ENCODE results near the gene NUP188. TPM values are rescaled to one million over a fixed set of nuclear protein-coding genes. Genes with fewer than 3 reads are reported as not detected.
"Not testable (repeated sequence)": the region's sequence is repeated elsewhere in the genome, so short reads cannot be mapped to it uniquely, and the experiment has no call there.

Gene NUP188
- total and polyA plus RNA-seq, 2 experiments from 2014 or later, result 28.1 TPM

- Histone ChIP-seq H3K4me3 (no peak overlapping the region), H3K36me3 (replicated peaks; ENCODE audit: insufficient read depth, low read depth) (no peaks in the 10 kb centered on the region), H3K9me3 (ENCODE audit: low read depth) (no peaks in the 10 kb centered on the region), H3K4me2 (no peak overlapping the region), H4K20me1 (ENCODE audit: insufficient read depth, poor library complexity, severe bottlenecking) (no peaks in the 10 kb centered on the region), H3K9me2 (replicated peaks; ENCODE audit: insufficient read depth) (no peaks in the 10 kb centered on the region), H3K79me2 (peaks cover 6% of the 10 kb centered on the region), H3K27ac (no peak overlapping the region), H3K4me1 (ENCODE audit: insufficient read depth) (peaks cover 8% of the 10 kb centered on the region), H3K27me3 (no peaks in the 10 kb centered on the region), H2AFZ (no peak overlapping the region)
- no peak for DNase-seq (ENCODE audit: low spot score)
- WGBS (ENCODE audit: low lambda C conversion rate, missing lambda C conversion rate), result 80% methylated on average over 15 of the region's 15 CpGs
- TF ChIP-seq EZH2 (IDR thresholded peaks at IDR 0.05; ENCODE audit: borderline replicate concordance) (no peak), EZH2phosphoT487 (IDR thresholded peaks at IDR 0.05; ENCODE audit: low read depth, severe bottlenecking, unreplicated experiment) (no peak)
- TF ChIP-seq, protein P1, sequence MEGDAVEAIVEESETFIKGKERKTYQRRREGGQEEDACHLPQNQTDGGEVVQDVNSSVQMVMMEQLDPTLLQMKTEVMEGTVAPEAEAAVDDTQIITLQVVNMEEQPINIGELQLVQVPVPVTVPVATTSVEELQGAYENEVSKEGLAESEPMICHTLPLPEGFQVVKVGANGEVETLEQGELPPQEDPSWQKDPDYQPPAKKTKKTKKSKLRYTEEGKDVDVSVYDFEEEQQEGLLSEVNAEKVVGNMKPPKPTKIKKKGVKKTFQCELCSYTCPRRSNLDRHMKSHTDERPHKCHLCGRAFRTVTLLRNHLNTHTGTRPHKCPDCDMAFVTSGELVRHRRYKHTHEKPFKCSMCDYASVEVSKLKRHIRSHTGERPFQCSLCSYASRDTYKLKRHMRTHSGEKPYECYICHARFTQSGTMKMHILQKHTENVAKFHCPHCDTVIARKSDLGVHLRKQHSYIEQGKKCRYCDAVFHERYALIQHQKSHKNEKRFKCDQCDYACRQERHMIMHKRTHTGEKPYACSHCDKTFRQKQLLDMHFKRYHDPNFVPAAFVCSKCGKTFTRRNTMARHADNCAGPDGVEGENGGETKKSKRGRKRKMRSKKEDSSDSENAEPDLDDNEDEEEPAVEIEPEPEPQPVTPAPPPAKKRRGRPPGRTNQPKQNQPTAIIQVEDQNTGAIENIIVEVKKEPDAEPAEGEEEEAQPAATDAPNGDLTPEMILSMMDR (IDR thresholded peaks at IDR 0.05; ENCODE audit: poor library complexity), result no peak
These were observed 7.1 kb upstream of the NUP188 start for GRCh38 chr9:128940271-128940921.

GRCh38 chr9:128940946-128941755 is 6.3 kb upstream of the NUP188 start:
- Histone ChIP-seq H3K4me2 (no peak overlapping the region), H4K20me1 (ENCODE audit: insufficient read depth, poor library complexity, severe bottlenecking) (no peaks in the 10 kb centered on the region), H3K36me3 (replicated peaks; ENCODE audit: insufficient read depth, low read depth) (no peaks in the 10 kb centered on the region), H3K4me3 (no peak overlapping the region), H3K79me2 (peaks cover 13% of the 10 kb centered on the region), H3K9me2 (replicated peaks; ENCODE audit: insufficient read depth) (no peaks in the 10 kb centered on the region), H3K4me1 (ENCODE audit: insufficient read depth) (peaks cover 9% of the 10 kb centered on the region), H2AFZ (no peak overlapping the region), H3K27ac (no peak overlapping the region), H3K9me3 (ENCODE audit: low read depth) (no peaks in the 10 kb centered on the region), H3K27me3 (no peaks in the 10 kb centered on the region)
- DNase-seq (ENCODE audit: low spot score), result no peak
- TF ChIP-seq, protein P1 (IDR thresholded peaks at IDR 0.05; ENCODE audit: poor library complexity), result no peak
- TF ChIP-seq EZH2 (IDR thresholded peaks at IDR 0.05; ENCODE audit: borderline replicate concordance) (no peak), EZH2phosphoT487 (IDR thresholded peaks at IDR 0.05; ENCODE audit: low read depth, severe bottlenecking, unreplicated experiment) (no peak)
- 91% methylated on average over 12 of the region's 12 CpGs for WGBS (ENCODE audit: low lambda C conversion rate, missing lambda C conversion rate)

DNA sequence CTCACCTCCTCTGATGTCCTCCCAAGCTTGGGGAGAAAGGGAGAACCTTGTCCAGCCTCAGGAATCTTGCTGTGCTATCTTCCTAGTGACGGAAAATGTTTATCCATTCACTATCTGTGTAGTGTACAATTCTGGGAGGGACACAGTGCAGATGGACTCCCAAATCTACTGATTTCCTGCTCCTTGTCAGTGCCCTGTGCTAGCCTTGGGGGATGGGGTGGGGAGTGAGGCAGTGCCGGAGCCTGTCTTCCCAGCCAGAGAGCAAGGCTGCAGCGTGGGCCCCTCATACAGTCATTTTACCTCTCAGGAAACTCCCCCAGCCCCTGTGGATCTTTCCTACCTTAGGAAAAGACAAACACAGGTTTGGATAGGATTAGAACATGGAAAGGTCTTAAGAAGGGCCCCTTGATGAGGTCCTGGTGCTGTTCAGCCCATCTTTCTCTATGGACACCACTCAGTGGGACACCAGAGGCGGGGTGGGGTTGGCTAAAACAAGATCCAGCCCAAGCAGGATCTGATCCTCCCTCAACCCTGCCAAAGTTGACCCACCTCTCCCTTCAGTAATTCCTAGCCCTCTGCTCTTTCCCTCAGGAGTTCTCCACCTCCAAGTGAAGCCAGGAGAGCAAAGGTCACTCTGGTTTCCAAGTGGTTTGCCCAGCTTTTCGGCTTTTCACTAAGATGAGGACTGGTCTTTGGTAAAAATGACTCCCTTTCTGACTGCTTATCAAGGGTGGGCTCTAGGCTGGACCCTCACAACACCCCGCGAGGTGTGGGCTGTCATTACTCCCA is 3.5 kb upstream of the NUP188 start:
- Histone ChIP-seq H3K9me3 (ENCODE audit: low read depth) (no peaks in the 10 kb centered on the region), H3K4me3 (no peak overlapping the region), H4K20me1 (ENCODE audit: insufficient read depth, poor library complexity, severe bottlenecking) (no peaks in the 10 kb centered on the region), H3K4me1 (ENCODE audit: insufficient read depth) (peaks cover 20% of the 10 kb centered on the region), H3K27ac (peak overlapping the region; percentile 34), H3K4me2 (no peak overlapping the region), H3K9me2 (replicated peaks; ENCODE audit: insufficient read depth) (no peaks in the 10 kb centered on the region), H3K36me3 (replicated peaks; ENCODE audit: insufficient read depth, low read depth) (no peaks in the 10 kb centered on the region), H2AFZ (no peak overlapping the region), H3K79me2 (peaks cover 26% of the 10 kb centered on the region), H3K27me3 (no peaks in the 10 kb centered on the region)
- WGBS (ENCODE audit: low lambda C conversion rate, missing lambda C conversion rate), result 80% methylated on average over 7 of the region's 7 CpGs
- no peak for DNase-seq (ENCODE audit: low spot score)
- TF ChIP-seq EZH2phosphoT487 (IDR thresholded peaks at IDR 0.05; ENCODE audit: low read depth, severe bottlenecking, unreplicated experiment), result no peak
- TF ChIP-seq, protein P1 (IDR thresholded peaks at IDR 0.05; ENCODE audit: poor library complexity), result no peak
- no peak for TF ChIP-seq EZH2 (IDR thresholded peaks at IDR 0.05; ENCODE audit: borderline replicate concordance)

- not testable (repeated sequence) for H3K4me3 ChIP-seq; DNase-seq (ENCODE audit: low spot score); H3K9me2 ChIP-seq (replicated peaks; ENCODE audit: insufficient read depth); H2AFZ ChIP-seq; H3K27me3 ChIP-seq; H3K4me2 ChIP-seq; H3K9me3 ChIP-seq (ENCODE audit: low read depth); H4K20me1 ChIP-seq (ENCODE audit: insufficient read depth, poor library complexity, severe bottlenecking); H3K27ac ChIP-seq; H3K36me3 ChIP-seq (replicated peaks; ENCODE audit: insufficient read depth, low read depth)
- peaks cover 36% of the 10 kb centered on the region for H3K79me2 ChIP-seq
- WGBS (ENCODE audit: low lambda C conversion rate, missing lambda C conversion rate), result 94% methylated on average over 7 of the region's 7 CpGs
- H3K4me1 ChIP-seq (ENCODE audit: insufficient read depth), result peaks cover 22% of the 10 kb centered on the region
These were observed 2.5 kb upstream of the NUP188 start for GRCh38 chr9:128944966-128945365.

Data from hepatocyte (in vitro differentiated cells).